ENCODE measurements around the gene INHBA.

Gene INHBA

DNA sequence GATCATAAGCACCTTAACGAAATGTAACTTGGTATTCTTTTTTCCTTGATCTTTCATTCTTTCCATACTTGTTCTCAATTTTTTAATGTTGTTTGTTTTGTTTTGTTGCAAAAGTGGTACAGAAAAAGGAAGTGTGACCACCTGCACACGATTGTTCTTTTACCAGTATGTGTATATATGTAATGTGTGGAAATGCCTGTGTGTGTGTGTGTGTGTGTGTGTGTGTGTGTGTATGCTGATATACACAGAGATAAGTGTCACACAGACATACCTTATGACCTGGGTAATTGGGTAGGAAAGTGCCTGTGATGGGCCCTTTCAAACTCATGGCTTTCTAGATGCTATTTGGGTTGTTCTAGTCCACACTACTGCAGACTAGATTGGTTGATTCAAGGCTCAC is 14.0 kb downstream of the INHBA start:
- H3K27ac ChIP-seq, result no peak overlapping the region
- TF ChIP-seq CTCF (conservative IDR thresholded peaks at IDR 0.05) (no peak), ZFX (IDR thresholded peaks at IDR 0.05) (no peak)

DNA sequence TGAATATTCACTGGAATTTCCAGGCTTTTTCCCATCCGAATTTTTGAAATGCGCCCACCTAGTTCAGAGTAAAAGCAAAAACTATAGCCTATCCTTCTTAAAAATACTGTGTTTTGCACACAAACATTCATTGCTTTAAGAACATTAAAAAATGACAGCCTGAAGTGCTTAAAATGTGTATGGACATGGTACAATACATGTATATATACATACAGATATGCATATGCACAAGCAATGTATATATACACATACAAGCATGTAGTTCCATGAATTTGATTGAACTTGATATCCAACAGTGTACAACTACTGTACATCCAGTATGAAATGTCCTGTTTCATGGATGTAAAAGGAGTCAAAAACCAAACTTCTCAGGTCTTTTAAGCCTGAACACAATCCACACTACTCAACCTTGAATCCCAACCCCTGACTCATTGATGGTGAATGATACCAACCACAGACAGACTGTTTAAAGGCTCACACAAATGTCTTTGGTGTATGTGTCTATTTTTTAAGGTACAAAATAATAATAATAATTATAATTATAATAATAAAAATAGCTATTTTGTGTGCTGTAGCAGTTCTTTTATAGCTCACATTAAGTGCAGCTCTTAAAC is 14.8 kb downstream of the INHBA start:
- H3K27ac ChIP-seq, result no peak overlapping the region

GRCh38 chr7:41685684-41686083 is 17.2 kb downstream of the INHBA start:
- TF ChIP-seq ZFX (IDR thresholded peaks at IDR 0.05) (no peak), CTCF (conservative IDR thresholded peaks at IDR 0.05) (no peak)
- H3K27ac ChIP-seq, result no peak overlapping the region

More for the DNA sequence above, 14.8 kb downstream of the INHBA start:
- TF ChIP-seq ZFX (IDR thresholded peaks at IDR 0.05) (no peak), CTCF (conservative IDR thresholded peaks at IDR 0.05) (no peak)

- H3K27ac ChIP-seq, result no peak overlapping the region
- TF ChIP-seq CTCF (conservative IDR thresholded peaks at IDR 0.05), result no peak
- TF ChIP-seq ZFX (IDR thresholded peaks at IDR 0.05), result no peak
Observed at GRCh38 chr7:41682422-41682821, 20.5 kb downstream of the INHBA start.

- TF ChIP-seq CTCF (conservative IDR thresholded peaks at IDR 0.05), result no peak
- no peak for TF ChIP-seq ZFX (IDR thresholded peaks at IDR 0.05)
- H3K27ac ChIP-seq, result no peak overlapping the region
Observed at GRCh38 chr7:41679566-41679965, 23.3 kb downstream of the INHBA start.

GRCh38 chr7:41674505-41675023 is 28.3 kb downstream of the INHBA start:
- TF ChIP-seq ZFX (IDR thresholded peaks at IDR 0.05) (no peak), CTCF (conservative IDR thresholded peaks at IDR 0.05) (no peak)
- H3K27ac ChIP-seq, result no peak overlapping the region

DNA sequence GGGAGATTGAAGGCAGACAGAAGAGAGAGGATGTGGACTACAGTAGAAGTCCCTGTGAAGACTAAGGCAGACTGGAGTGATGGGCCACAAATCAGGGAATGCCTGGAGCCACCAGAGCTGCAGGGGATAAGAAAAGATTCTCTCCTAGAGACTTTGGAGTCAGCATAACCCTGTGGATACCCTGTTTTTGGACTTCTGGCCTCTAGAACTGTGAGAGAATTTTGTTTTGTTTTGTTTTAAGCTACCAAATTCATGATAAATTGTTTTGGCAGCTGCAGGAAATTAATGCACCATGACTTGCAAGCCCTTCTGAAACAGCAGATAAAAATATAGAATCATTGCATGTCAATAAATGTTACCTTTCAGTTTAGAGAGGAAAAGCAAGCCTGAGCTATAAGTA is 41.3 kb downstream of the INHBA start:
- no peak for TF ChIP-seq ZFX (IDR thresholded peaks at IDR 0.05)
- no peak for TF ChIP-seq CTCF (conservative IDR thresholded peaks at IDR 0.05)

More for the DNA sequence above, 41.3 kb downstream of the INHBA start:
- no peak overlapping the region for H3K27ac ChIP-seq

Data from C4-2B (cell line).